GM20431 (cell line): ENCODE data around the gene DR1.

Source experiments
- in situ Hi-C: fragments of 300-500 bp; cut with MseI, MboI; formaldehyde crosslinking; loops from one replicate; pipeline ENCODE4 v1.15.0; 2020; ENCODE audit warnings: low sequenced_read_pairs; ENCODE audit not compliant: unreplicated experiment

Gene DR1

GRCh38 chr1:93345633-93346420, at the start of gene DR1:
DR1 (plus strand) TSS chr1:93345907; CDS start chr1:93346646, 739 bp downstream.
- in situ Hi-C loops = no loop called here

DNA sequence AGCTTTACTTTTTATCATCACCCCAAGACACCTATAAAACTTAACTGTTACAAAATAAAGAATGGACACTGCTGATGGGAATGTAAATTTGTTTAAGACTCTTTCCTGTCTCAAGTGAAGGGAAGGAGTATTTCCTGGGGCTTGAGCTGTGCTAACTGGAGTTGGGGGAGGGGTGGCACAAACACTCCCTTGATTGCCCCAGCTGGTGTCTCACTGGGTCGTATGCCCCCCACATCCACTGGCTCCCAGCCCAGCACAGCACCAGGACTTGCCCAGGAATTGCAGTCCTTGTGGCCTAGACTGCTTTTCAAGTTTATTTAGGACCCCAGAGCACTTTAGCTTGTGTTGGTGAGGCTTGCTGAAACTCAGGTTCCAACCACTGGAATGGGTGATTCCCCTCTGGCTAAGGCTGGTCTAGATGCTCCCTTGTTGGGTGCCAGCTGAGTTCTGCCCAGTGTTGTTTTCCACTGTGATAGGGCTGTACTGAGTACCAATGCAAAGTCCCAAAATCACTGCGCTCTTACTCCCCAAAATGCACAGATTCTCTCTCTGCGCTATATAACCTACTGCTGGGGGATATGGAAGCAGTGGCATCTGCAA, 49.1 kb upstream of the DR1 start:
- in situ Hi-C loops = no loop called here

DNA sequence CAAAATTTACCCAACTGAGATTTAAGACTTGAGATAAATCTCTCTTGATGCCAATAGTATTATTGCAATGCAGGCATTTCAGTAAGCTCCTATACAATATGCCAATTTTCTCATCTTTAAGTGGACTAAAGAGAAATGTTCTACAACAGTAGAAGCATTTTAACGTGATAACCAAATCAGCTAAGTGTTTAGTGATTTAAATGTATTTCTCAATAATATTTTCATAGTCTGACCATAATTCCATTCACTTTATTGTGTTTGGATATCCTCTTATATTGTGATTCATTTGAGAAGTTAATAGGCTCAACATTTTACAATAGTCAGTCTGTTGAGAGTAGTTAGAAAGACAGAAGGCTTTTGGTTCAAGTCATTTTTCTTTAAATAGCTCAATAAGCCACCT, 44.6 kb upstream of the DR1 start:
- in situ Hi-C loops = loop anchor here (25.0 kb wide), 1 partner anchor 536 kb away; no protein-coding TSS in a partner anchor

GRCh38 chr1:93302078-93302477, 43.6 kb upstream of the DR1 start:
- in situ Hi-C loops = loop anchor here (25.0 kb wide), 1 partner anchor 535 kb away; no protein-coding TSS in a partner anchor

DNA sequence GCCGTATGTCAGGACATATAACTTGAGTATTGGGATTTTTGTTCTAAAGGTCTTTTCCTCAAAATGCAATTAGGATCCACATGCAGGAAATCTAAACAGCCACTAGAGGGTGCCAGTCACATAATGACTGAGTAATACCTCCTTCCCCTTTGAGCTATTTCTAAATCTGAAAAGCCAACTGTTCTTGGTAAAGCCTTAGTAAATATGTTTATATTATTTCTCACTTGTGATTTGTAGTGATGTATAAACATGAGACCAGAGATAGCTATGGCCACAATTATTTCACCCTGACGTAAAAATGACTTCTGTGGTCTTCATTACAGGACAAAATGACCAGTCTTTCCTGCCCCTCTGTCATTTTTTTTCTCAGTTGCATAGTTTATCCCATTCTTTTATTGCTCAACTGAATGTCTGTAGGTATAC, 41.0 kb upstream of the DR1 start:
- in situ Hi-C loops = loop anchor here (25.0 kb wide), 1 partner anchor 533 kb away; no protein-coding TSS in a partner anchor

DNA sequence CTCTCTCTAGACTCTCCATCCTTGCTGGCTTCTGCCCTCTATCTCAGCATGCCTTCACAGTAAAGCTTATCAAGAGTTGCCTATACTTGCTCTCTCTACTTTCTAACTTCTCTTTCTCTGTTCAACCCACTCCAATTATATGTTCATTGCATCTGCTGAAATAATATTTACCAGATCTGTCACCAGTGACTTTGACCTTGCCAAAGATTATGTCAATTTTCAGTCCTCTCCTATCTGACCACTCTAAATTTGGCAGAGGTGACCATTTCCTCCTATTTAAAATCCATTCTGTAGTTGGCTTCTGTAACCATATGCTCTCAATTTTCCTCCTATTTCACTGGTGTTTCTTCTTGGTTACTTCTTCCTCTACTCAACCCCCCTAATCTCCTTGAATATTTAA, 38.8 kb upstream of the DR1 start:
- in situ Hi-C loops = loop anchor here (25.0 kb wide), 1 partner anchor 530 kb away; no protein-coding TSS in a partner anchor

DNA sequence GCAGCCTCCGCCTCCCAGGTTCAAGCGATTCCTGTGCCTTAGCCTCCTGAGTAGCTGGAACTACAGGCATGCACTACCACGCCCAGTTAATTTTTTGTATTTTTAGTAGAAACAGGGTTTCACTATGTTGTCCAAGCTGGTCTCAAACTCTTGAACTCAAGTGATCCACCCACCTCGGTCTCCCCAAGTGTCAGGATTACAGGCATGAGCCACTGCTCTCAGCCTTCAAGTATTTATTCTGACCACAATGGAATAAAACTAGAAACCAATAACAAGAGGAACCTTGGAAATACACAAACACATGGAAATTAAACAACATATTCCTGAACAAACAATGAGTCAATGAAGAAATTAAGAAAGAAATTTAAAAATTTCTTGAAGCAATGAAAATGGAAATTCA, 32.7 kb upstream of the DR1 start:
- in situ Hi-C loops = loop anchor here (25.0 kb wide), 1 partner anchor 524 kb away; no protein-coding TSS in a partner anchor

DNA sequence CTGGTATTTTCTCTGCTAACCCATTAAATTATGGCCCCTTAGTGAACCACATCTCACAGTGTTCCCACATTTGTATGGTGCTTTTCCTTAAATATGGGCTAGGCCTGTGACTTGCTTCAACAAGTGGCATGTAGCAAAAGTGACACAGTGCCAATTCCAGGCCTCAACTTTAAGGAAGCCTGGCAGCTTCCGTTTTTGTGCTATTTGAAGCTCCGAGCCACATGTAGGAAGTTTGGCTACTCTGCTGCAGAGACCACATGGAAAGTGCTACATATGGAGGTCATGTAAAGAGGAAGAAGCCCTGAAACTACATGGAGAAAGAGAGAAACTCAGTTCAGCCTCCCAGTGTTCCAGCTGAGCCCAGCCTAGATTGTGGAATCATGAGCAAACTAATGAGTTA, 28.5 kb upstream of the DR1 start:
- in situ Hi-C loops = loop anchor here (25.0 kb wide), 1 partner anchor 520 kb away; no protein-coding TSS in a partner anchor

GRCh38 chr1:93317943-93318342, 27.8 kb upstream of the DR1 start:
- in situ Hi-C loops = loop anchor here (25.0 kb wide), 1 partner anchor 519 kb away; no protein-coding TSS in a partner anchor

GRCh38 chr1:93321720-93322119, 24.0 kb upstream of the DR1 start:
- in situ Hi-C loops = loop anchor here (25.0 kb wide), 1 partner anchor 516 kb away; no protein-coding TSS in a partner anchor

GRCh38 chr1:93322349-93322748, 23.4 kb upstream of the DR1 start:
- in situ Hi-C loops = loop anchor here (25.0 kb wide), 1 partner anchor 515 kb away; no protein-coding TSS in a partner anchor

GRCh38 chr1:93323185-93323820, 22.4 kb upstream of the DR1 start:
- in situ Hi-C loops = loop anchor here (25.0 kb wide), 1 partner anchor 514 kb away; no protein-coding TSS in a partner anchor

DNA sequence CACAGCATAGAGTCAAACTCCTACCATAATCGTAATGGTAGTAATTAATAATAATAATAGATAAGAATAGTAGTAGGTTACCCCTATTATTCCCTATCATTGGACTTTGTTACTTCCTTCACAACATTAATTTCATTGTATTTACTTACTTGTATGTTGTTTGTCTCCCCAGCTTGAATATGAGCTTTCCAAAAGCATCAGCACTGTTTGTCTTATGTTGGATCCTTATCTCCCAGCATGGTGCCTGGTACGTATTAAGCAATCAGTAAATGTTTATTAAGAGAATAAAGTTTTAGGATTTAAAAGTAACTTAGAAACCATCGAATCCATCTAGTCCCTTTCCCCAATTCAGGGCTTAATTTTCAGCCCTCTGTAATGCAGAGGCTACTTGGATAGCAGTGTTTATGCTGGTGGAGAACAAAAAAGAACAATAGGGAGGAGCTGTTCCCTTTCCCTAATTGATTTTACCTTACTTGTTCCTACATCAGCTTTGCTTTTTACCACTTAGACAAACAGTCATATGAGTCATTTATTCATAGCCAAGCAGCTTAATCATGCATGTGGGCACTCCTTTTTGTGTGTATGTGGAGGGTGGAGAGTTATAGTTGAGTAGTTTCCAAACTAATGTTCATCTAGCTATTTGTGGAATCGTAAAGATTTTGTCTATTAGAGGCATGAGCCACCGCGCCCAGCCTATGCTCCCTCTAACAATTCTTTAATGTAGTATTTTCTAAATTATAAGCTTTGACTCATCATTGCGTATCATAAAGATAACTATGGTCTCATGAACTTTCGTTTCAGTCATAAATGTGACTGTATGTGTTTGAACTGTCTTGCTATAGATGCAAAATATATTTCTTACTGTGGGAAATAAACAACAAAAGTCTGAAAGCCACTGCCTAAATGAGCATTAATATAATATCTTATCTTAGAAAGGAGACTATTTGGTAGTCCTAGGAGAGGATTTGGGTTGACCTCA, 20.9 kb upstream of the DR1 start:
- in situ Hi-C loops = loop anchor here (25.0 kb wide), 1 partner anchor 513 kb away; no protein-coding TSS in a partner anchor

DNA sequence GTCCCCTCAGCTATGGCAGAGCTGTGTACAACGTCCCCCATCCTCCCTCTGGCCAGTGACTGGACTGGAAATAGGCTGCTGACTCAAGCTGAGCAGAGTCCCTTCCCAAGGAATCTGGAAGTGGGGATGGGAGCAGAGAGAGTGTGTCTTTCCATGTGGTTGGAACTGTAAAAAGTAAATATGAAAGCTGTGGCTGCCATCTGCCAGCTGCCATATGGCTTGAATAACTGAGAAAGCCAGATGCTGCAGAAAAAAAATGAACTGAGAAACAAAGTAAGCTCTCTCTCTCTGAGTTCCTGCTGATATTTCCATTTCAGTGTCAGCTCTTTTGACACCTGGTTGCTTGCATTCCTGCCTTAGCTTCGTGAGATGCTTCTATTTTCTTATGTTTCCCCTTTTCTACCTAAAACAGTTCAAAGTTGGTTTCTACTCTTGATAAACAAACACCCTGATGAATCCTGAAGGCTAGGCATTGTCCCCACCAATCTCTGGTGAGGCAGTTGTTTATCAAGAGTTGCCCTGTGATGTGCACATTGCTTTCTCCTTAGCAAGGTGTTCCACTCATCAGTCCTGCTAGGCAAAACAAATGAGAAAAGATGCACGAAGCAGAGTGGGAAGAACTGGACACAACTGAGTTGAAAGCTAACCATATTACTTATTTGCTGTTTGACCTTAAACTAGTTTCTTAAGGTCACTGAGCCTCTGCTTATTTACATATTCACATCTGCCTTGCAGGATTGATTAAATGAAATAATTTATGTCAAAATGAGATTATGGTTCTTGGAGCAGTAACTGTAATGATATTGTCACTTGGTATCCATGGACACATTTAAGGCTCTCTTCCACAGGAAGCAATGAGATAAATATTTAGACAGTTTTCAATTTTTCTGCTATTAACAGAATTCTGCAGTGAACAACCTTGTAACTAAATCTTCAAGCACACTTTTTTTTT, 16.6 kb upstream of the DR1 start:
- in situ Hi-C loops = no loop called here

- in situ Hi-C loops = no loop called here
Observed at GRCh38 chr1:93330196-93330595, 15.5 kb upstream of the DR1 start.

- in situ Hi-C loops = no loop called here
Observed at GRCh38 chr1:93330617-93331016, 15.1 kb upstream of the DR1 start.

DNA sequence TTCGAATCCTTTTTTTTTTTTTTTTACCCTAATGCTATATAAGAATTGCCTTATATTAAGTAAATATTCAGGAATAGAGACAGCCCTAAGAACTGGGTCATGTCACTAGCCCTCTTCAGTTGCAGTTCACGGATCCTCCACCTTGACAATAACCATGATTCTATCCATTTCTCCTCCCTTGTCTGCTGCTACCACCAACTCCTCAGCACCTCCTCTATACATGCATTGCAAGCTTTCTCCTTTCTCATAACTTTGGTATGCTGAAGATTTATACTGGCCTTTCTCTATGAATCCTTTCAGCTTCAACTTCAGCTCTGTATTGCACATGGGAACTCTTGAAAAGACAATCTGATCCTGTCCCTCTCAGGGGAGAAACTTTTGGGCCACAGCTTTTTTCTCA, 14.3 kb upstream of the DR1 start:
- in situ Hi-C loops = no loop called here

- in situ Hi-C loops = no loop called here
Observed at GRCh38 chr1:93332368-93332767, 13.3 kb upstream of the DR1 start.
